Immature natural killer cell (primary cell): ENCODE results near the gene HOXA4. TPM values are rescaled to one million over a fixed set of nuclear protein-coding genes. Genes with fewer than 3 reads are reported as not detected.

Experiments used
- DNase-seq, 3 donors: peaks; one replicate each; pipeline ENCODE4 v3.0.0; 2022; ENCODE audit warnings: mixed read lengths in 1 of 3
- H3K27ac Mint-ChIP-seq, 6 donors: one replicate each; pipeline ENCODE4 v1.8.0; 2020; ENCODE audit warnings: mixed read lengths in 6 of 6, mild to moderate bottlenecking in 5 of 6, inconsistent platforms in 4 of 6, moderate library complexity in 3 of 6
- H3K27me3 Mint-ChIP-seq, 3 donors: one replicate each; pipeline ENCODE4 v1.8.0; 2020 to 2021; ENCODE audit warnings: low read depth in 3 of 3, mild to moderate bottlenecking in 3 of 3, mixed read lengths in 3 of 3, moderate library complexity in 3 of 3, inconsistent platforms in 1 of 3
- H3K36me3 Mint-ChIP-seq, 3 donors: one replicate each; pipeline ENCODE4 v1.8.0; 2020; ENCODE audit warnings: mixed read lengths in 3 of 3, inconsistent platforms in 2 of 3, mild to moderate bottlenecking in 2 of 3
- H3K4me1 Mint-ChIP-seq, 2 donors: one replicate each; pipeline ENCODE4 v1.8.0; 2020; ENCODE audit warnings: inconsistent platforms in 2 of 2, mild to moderate bottlenecking in 2 of 2, mixed read lengths in 2 of 2, moderate library complexity in 1 of 2
- H3K4me3 Mint-ChIP-seq, 5 donors: one replicate each; pipeline ENCODE4 v1.8.0; 2020; ENCODE audit warnings: mild to moderate bottlenecking in 5 of 5, mixed read lengths in 5 of 5, inconsistent platforms in 3 of 5, moderate library complexity in 3 of 5
- H3K9me3 Mint-ChIP-seq, 6 donors: one replicate each; pipeline ENCODE4 v1.8.0; 2020; ENCODE audit warnings: mild to moderate bottlenecking in 6 of 6, mixed read lengths in 6 of 6, inconsistent platforms in 4 of 6, moderate library complexity in 3 of 6
- polyA plus RNA-seq, 3 donors: library from polyadenylated mRNA; unstranded; fragments of 300-500 nt; fragmentation: Illumina TruSeq; gene quantifications; one replicate each; pipeline ENCODE4 v1.2.3, GENCODE V29; 2021

Gene HOXA4
- polyA plus RNA-seq, 3 donors from 2014 or later: 0.51 to 1.2 TPM; not detected in 1

DNA sequence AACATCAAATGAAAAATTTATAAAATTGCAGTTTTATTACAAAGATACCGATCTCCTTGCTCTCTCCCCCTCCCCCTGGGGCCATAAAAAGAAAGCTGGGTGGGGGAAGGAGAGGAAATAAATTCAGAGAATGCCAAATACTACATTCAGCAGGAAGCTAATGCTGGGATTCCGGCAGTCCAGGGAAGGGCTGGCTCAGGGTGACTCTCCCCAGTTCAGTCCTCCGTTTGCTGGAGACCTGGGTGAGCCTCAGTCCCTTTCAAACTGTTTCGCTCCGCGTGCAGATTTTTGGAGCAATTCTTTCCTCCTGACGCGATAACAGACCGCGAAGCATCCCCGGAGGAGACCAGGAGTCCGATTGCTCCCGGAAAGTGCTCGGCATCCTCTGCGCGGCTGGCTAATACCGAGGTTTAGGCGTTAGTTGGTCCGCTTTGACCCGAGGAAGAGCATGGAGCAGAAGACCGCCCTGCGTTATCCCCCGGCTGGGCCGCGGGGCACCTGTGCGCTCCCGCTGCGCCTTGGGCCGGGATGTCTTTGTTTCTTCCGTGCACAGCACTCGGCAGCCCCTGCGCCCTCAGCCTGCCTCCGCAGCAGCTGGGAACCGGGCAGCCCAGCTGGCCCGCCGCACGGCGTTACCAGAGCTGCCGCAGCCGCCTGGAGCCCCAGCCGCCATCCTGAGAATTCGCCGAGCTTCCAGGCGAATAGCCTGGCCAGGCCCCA is 24.2 kb downstream of the HOXA4 start:
- Mint-ChIP-seq H3K9me3 (no peaks in the 10 kb centered on the region), H3K27me3 (peaks cover 10 to 19% (median 17%) of the 10 kb centered on the region in 3 donors)

DNA sequence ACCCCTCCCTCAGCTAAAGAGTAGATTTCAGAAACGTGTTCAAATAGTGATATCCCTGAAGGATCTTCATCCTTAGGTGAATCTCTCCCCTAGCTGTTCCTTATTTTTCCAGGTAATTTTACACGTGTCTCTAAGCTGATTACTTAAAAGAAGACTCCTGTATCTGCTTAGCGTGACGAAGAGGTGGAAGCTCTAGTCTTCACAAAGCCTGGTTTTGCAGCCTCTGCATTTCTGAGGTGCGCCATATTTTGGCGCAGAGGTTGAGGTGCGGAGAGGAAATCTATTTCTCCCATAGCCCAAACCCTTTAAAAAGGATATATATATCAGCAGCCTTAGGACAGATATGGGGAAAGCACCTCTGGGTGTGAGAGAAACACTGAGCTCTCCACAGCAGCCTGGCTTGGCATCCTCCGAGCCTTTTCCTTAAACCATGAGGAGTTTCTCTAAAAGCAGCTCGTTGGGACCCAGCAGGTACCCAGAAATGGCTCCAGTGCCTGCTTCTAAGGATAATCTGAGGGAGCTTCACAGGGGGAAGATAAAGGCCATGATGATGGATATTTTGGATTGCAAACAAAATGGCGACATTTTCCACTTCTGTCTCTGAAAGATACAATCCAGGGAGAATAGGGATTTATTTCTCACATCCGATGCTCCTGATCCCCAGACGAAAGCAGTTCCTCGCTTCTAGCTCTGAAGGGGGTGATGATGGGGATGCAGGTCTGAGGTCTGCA is 25.1 kb downstream of the HOXA4 start:
- Mint-ChIP-seq H3K36me3 (peaks cover 7 to 23% (median 20%) of the 10 kb centered on the region in 3 donors), H3K4me3 (no peak overlapping the region), H3K4me1 (peaks cover 14 to 20% of the 10 kb centered on the region in 2 donors), H3K27ac (no peak overlapping the region), H3K27me3 (peaks cover 10 to 19% (median 17%) of the 10 kb centered on the region in 3 donors), H3K9me3 (no peaks in the 10 kb centered on the region)
- DNase-seq: no peak

More for the DNA sequence above, 24.2 kb downstream of the HOXA4 start:
- H3K27ac Mint-ChIP-seq: no peak overlapping the region
- H3K4me3 Mint-ChIP-seq: no peak overlapping the region
- peaks cover 14 to 19% of the 10 kb centered on the region in 2 donors for H3K4me1 Mint-ChIP-seq
- H3K36me3 Mint-ChIP-seq: peaks cover 4 to 15% (median 13%) of the 10 kb centered on the region in 3 donors
- no peak for DNase-seq

DNA sequence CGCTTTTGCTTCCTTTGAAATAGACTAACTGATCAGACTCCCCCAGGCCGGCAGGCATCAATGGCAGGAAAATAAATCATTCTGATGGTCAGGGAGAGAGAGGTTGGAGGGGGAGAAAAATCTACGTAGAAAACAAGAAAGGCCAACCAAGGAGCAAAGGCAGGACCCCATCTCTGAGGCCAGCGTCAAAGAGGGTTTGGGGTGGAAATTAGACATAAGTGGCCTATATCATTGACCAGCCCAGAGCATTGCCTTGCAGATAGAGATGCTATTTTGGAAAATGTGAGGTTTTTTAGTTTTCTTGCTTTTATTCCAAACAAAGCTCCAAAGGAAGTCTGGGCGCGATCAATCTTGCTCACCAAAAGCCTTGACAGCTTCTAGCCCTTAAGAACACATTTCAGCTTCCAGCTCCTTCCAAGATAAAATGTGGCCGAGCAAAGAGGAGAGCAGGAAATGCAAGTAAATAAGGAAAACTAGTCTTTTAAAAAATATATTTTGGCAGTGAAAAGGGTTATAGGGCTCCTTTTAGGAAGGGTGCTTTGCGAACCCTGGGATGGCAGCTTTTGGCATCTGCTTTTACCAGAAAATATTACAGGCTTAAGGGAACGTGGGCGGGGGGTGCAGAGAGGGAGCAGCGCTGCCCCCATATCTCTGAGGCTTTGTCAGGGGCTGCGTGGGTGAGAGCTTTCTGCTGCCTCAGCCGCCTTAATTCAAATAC is 26.1 kb downstream of the HOXA4 start:
- DNase-seq: no peak
- H3K4me3 Mint-ChIP-seq: no peak overlapping the region
- peaks cover 14 to 20% of the 10 kb centered on the region in 2 donors for H3K4me1 Mint-ChIP-seq
- peaks cover 14 to 32% (median 29%) of the 10 kb centered on the region in 3 donors for H3K36me3 Mint-ChIP-seq
- H3K27ac Mint-ChIP-seq: no peak overlapping the region
- peaks cover 10 to 21% (median 17%) of the 10 kb centered on the region in 3 donors for H3K27me3 Mint-ChIP-seq
- H3K9me3 Mint-ChIP-seq: no peaks in the 10 kb centered on the region

DNA sequence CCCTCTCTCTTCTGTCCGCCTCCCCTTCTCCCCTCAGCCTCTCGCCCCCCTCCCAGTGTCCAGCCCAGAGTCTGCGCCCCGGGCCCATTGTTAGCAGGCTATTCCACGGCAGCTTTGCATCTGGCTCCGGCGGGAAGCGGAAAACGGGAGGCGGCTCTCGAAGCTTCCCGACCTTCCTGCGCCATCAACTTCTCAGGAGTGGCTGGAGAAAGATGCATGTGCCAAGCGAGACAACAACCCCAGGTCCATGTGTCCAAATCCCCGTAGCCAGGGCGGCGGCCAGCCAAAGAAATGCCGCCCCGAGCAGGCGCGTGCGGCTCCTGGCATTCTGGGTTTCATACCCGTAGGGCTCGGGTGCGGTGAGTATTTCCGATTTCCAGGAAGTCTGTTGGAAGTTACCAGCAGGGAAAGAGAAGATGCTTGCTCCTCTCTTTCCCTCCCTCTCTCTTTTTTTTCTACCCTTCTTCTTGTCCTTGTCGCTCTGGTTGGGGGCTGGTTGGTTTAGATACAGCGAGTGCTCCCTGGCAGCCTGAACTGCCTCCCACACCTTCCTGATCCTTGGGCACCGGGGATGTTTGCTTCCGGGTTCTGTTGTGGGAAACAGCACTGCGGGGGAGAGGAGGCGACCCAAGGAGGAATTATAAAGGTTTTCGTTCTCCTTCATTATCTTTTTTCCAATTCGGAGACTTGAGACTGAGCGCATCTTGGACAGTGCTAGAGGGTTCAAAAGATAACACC is 26.9 kb downstream of the HOXA4 start:
- H3K4me1 Mint-ChIP-seq: peaks cover 17 to 28% of the 10 kb centered on the region in 2 donors
- H3K4me3 Mint-ChIP-seq: peak overlapping the region in 1 of 5 donors; percentile 41
- no peaks in the 10 kb centered on the region for H3K9me3 Mint-ChIP-seq
- no peak overlapping the region for H3K27ac Mint-ChIP-seq
- H3K36me3 Mint-ChIP-seq: peaks cover 22 to 40% (median 37%) of the 10 kb centered on the region in 3 donors
- DNase-seq: no peak
- peaks cover 15 to 21% (median 17%) of the 10 kb centered on the region in 3 donors for H3K27me3 Mint-ChIP-seq

DNA sequence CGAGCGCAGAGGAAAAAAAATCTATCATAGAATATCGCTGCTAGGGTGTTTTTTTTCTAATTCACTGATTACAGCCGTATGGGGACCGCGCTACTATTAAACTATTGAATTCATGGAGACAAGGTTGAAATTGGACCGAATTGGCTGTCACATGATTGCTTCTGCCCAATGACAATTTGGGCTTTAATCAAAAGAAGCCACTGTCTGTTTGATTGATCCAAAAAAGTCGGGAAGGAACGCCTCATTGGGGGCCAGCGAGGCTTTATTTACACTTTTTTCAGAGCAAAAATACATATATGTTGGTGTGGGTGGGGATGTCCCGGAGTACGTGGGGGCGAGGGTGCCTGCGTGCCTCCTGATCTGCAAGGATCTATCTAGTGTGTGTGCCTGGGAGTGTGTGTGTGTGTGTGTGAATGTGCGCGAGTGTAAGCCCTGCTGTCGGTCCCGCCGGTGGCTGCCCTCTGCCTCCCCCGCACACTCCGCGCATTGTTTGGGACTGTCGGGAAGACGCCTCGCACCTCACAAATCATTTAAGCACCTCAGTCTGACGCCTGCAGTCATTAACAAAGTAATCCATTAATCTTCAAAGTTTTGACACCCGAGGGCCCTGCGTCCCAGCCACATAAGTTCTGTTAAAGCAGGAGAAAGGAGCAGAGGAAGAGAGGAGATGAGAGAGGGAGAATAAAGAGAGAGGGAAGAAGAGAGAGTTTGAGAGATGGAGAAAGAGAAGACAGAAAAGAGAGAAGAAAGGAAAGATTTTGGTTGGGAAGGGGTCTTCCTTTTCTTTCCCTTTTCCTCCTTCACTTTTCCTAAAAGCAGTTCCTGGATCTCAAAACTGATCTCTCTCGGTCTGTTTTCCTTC is 27.7 kb downstream of the HOXA4 start, which contains the start of gene HOXA2:
HOXA2 (minus strand) TSS at position 103 of the 862 bp plus-strand sequence. CDS start 183 bp downstream, outside the sequence.
- H3K4me1 Mint-ChIP-seq: peaks cover 23 to 37% of the 10 kb centered on the region in 2 donors
- peak within 1 kb of the TSS; percentile 40 to 72 (median 65) for H3K4me3 Mint-ChIP-seq
- no peaks in the 10 kb centered on the region for H3K9me3 Mint-ChIP-seq
- H3K27ac Mint-ChIP-seq: no peak within 1 kb of the TSS
- peaks cover 23 to 41% (median 37%) of the 10 kb centered on the region in 3 donors for H3K36me3 Mint-ChIP-seq
- DNase-seq: no peak
- peaks cover 15 to 21% (median 17%) of the 10 kb centered on the region in 3 donors for H3K27me3 Mint-ChIP-seq

DNA sequence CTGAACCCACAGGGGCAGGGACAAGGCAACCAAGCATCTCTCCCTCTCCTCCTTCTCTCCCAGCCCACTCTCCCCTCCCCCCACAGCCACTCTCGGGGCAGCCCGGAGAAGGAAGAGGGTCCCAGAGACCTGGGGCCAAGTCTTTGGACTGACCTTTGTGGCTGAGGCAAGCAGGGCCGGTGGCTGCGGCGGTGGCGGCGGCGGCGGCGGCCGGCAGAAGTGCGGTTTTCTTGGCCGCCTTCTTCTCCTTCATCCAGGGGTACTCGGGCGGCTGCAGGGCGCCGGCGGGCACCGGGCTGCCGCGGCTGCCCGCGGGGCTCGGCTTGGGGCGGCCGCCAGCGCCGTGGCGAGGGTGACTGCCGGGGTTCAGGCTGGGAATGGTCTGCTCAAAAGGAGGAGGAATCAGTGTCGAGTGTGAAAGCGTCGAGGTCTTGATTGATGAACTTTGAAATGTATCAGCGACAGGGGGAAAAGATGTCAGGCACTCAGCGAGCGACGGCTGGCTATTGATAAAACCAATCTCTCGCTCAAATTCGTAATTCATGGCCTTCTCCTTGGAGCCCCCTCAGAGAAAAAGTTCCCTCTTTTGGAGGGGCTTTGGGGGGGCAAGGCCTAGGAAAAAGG is 28.5 kb downstream of the HOXA4 start:
- Mint-ChIP-seq H3K27ac (no peak overlapping the region), H3K9me3 (no peaks in the 10 kb centered on the region), H3K4me1 (peaks cover 30 to 44% of the 10 kb centered on the region in 2 donors), H3K4me3 (peak overlapping the region in 4 of 5 donors; percentile 40 to 72 (median 62)), H3K27me3 (peaks cover 18 to 22% (median 21%) of the 10 kb centered on the region in 3 donors), H3K36me3 (peaks cover 23 to 41% (median 34%) of the 10 kb centered on the region in 3 donors)
- DNase-seq: peak in 2 of 3 donors; percentile 4 to 8

DNA sequence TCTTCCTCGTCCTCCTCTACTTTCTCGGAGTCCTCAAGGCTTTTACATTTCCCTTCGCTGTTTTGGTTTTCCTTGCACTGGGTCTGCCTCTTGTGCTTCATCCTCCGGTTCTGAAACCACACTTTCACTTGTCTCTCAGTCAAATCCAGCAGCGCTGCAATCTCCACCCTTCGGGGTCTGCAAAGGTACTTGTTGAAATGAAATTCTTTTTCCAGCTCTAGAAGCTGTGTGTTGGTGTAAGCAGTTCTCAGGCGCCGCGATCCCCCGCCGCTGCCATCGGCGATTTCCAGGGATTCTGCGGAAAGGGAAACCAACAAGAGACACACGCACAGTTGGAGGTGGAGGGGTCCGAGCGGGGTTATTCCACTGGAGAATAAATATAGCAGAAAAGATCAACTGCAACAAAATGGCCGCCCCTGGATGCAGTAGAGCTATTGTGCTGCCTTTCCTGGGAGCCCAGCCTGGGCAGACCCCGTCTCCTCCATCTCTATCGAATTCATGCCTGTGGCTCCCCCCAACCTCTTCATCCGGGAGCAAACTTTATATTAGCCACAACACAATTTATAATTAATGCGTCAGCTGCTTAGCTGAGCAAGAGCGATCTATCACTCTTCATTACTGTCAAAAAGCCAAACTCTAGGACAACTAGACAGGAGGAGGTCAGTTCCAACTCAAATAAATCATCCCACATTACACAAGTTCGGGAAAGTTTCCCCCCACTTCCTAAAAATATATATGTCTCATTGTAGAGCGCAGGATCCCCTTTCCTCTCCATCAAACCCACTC is 29.2 kb downstream of the HOXA4 start:
- Mint-ChIP-seq H3K36me3 (peaks cover 23 to 41% (median 34%) of the 10 kb centered on the region in 3 donors), H3K4me3 (peak overlapping the region in 3 of 5 donors; percentile 27 to 40 (median 39)), H3K27me3 (peaks cover 18 to 23% (median 21%) of the 10 kb centered on the region in 3 donors), H3K27ac (no peak overlapping the region), H3K4me1 (peaks cover 32 to 47% of the 10 kb centered on the region in 2 donors), H3K9me3 (no peaks in the 10 kb centered on the region)
- DNase-seq: no peak

DNA sequence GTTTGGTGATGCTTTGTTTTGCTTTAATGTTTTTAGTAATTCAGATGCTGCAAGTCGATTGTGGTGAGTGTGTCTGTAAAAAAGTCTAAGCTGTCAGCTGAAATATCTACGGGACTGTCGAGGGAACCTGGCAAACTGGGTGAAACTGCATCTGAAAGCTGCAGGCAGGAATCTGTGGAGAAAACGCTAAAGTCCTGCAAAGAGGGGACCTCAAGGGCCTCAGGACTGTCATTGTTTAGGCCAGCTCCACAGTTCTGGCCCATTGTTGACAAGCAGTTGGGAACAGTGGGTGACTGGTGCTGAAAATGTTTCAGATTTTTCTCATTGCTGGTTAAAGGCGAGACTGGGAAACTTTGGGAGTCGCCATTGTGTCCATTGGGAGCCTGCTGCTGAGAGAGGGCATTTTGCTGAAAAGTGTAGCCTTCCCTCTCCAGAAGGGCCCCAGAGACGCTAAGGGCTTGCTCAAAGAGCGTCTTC is 29.8 kb downstream of the HOXA4 start:
- Mint-ChIP-seq H3K4me3 (no peak overlapping the region), H3K27me3 (peaks cover 20 to 27% (median 21%) of the 10 kb centered on the region in 3 donors), H3K9me3 (no peaks in the 10 kb centered on the region), H3K4me1 (peaks cover 33 to 48% of the 10 kb centered on the region in 2 donors), H3K36me3 (peaks cover 23 to 41% (median 34%) of the 10 kb centered on the region in 3 donors), H3K27ac (peak overlapping the region in 1 of 6 donors; percentile 31)
- DNase-seq: no peak

DNA sequence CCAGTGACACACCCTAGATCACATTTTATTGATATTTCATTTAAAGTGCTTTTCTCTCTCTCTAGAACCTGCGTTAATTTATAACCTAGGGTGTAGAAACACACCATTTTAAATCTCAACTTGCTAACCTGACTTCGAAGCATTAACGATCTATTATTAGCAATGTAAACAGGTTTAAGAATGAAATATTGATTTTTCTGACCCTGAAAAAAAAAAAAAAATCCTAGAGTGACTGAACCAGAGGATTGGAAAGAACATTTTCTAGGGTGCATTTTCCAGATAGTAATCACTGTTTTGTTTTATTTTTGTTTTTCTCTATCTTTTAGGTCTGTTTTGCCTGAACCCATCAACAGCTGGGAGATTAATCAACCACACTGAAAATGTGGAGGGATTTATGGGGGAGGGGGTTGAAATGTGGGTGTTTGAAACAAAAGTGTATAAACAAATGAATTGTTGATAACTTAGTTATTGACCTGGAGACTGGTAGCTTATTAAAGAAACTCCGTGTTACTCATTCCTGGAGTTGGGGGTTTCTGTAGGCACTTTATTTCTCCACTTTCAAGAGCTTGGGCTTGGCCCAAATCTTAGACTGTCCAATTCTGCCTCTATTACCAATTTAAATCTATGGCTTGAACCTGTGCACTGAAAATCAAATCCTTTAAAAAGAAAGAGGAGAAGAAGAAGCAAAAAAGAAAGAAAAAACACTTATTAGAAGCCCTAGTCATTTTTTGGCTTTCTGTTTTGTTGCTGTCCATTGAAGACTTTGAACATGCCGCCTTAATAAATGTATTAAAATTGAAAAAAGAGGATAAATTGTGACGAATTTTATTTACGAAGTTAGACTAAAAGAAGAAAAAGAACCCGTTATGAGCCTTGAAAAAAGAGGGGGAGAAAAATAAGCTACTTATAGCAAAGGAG is 30.8 kb downstream of the HOXA4 start:
- Mint-ChIP-seq H3K4me1 (peaks cover 42 to 58% of the 10 kb centered on the region in 2 donors), H3K9me3 (no peaks in the 10 kb centered on the region), H3K4me3 (no peak overlapping the region), H3K36me3 (peaks cover 23 to 41% (median 34%) of the 10 kb centered on the region in 3 donors), H3K27ac (no peak overlapping the region), H3K27me3 (peaks cover 26 to 32% (median 26%) of the 10 kb centered on the region in 3 donors)
- DNase-seq: no peak
